BJ (cell line): ENCODE data around the gene COPS4. TPM values are rescaled to one million over a fixed set of nuclear protein-coding genes. Genes with fewer than 3 reads are reported as not detected.
A peak's percentile ranks its signal among the peaks of the same experiment; 100 is the strongest.

ENCODE experiments used
- CTCF ChIA-PET: fragments of 350-600 bp; formaldehyde crosslinking; extraction: SDS; loops from one replicate; lab custom pipeline; 2021; ENCODE audit warnings: antibody characterized with exemption, inconsistent platforms; lab: Yijun Ruan, JAX
- POLR2A ChIA-PET: fragments of 300-600 bp; sonication (Branson Sonifier 250); formaldehyde crosslinking; extraction: SDS; loops from one replicate; lab custom pipeline; 2021; ENCODE audit warnings: antibody characterized with exemption; lab: Charles Lee
- DNase-seq: peaks from one replicate; pipeline ENCODE4 v3.0.0-alpha.2; 2011; ENCODE audit warnings: low read depth
- H3K27me3 ChIP-seq: 2 replicates; pipeline ENCODE4 v1.6.0; 2011; ENCODE audit warnings: low read length; ENCODE audit not compliant: control insufficient read depth, insufficient read depth
- H3K36me3 ChIP-seq: 2 replicates; pipeline ENCODE4 v1.5.1; 2011; ENCODE audit warnings: low read length; ENCODE audit not compliant: control insufficient read depth, insufficient read depth
- H3K4me3 ChIP-seq: 2 replicates; pipeline ENCODE4 v1.5.1; 2011; ENCODE audit warnings: low read depth, mild to moderate bottlenecking, control low read depth, low read length
- CTCF ChIP-seq: IDR thresholded peaks from 2 replicates; pipeline ENCODE4 v1.5.1; 2011; ENCODE audit warnings: low read depth, mild to moderate bottlenecking, control low read depth, inconsistent platforms, low read length, moderate library complexity; ENCODE audit not compliant: insufficient read depth
- polyA plus RNA-seq: library from polyadenylated mRNA; depleted of rRNA; stranded (reverse); fragments of >200 nt; gene quantifications from 2 replicates; pipeline ENCODE4 v1.2.3, GENCODE V29; 2011

Gene COPS4
- polyA plus RNA-seq, 1 experiment, result 70.2 TPM

GRCh38 chr4:83010522-83011318, 24.3 kb upstream of the COPS4 start, which contains the start of gene LIN54:
TSS of gene LIN54 (minus strand) at chr4:83010823. CDS start at chr4:82984844, 25,979 bp downstream.
- no peak for TF ChIP-seq CTCF
- POLR2A ChIA-PET, result interaction anchor here (0.6 to 0.7 kb wide), 4 partner anchors 13 to 503 kb away, joined by 3 to 21 read pairs (median 13); partner anchors contain the start of gene COPS4

GRCh38 chr4:83011689-83012199, 23.2 kb upstream of the COPS4 start:
- Histone ChIP-seq H3K27me3 (no peaks in the 10 kb centered on the region), H3K4me3 (peak overlapping the region; percentile 69), H3K36me3 (no peaks in the 10 kb centered on the region)
- DNase-seq, result no peak
- TF ChIP-seq CTCF, result no peak
- ChIA-PET CTCF (interaction anchor here (1.2 kb wide), 1 partner anchor 253 kb away, joined by 3 read pairs; no protein-coding TSS in a partner anchor), POLR2A (interaction anchor here (0.6 to 0.7 kb wide), 5 partner anchors 12 to 502 kb away, joined by 3 to 21 read pairs (median 15); partner anchors contain the start of genes COPS4 and SCD5)

More at GRCh38 chr4:83010522-83011318, 24.3 kb upstream of the COPS4 start, which contains the start of gene LIN54:
- CTCF ChIA-PET, result interaction anchor here (1.2 kb wide), 1 partner anchor 254 kb away, joined by 3 read pairs; no protein-coding TSS in a partner anchor
- no peaks in the 10 kb centered on the region for H3K36me3 ChIP-seq
- DNase-seq, result no peak
- H3K27me3 ChIP-seq, result no peaks in the 10 kb centered on the region
- H3K4me3 ChIP-seq, result peak within 1 kb of the TSS; percentile 69

- H3K4me3 ChIP-seq, result peak overlapping the region; percentile 63
- H3K27me3 ChIP-seq, result no peaks in the 10 kb centered on the region
- no peaks in the 10 kb centered on the region for H3K36me3 ChIP-seq
- no peak for TF ChIP-seq CTCF
- ChIA-PET POLR2A (interaction anchor here (0.6 kb wide), 1 partner anchor 213 kb away, joined by 15 read pairs; the partner anchor contains the start of gene SCD5), CTCF (no interaction called here)
- DNase-seq, result no peak
These were observed 22.7 kb upstream of the COPS4 start for GRCh38 chr4:83012200-83012686.

GRCh38 chr4:83012687-83013419, 22.1 kb upstream of the COPS4 start:
- no peaks in the 10 kb centered on the region for H3K36me3 ChIP-seq
- H3K27me3 ChIP-seq, result no peaks in the 10 kb centered on the region
- ChIA-PET CTCF (interaction anchor here (0.6 to 0.7 kb wide), 2 partner anchors 13 to 62 kb away, joined by 3 read pairs; no protein-coding TSS in a partner anchor), POLR2A (interaction anchor here (0.6 kb wide), 1 partner anchor 22 kb away, joined by 4 read pairs; the partner anchor contains the start of gene COPS4)
- peak; percentile 73 for DNase-seq
- peak overlapping the region; percentile 70 for H3K4me3 ChIP-seq
- peak; percentile 63 for TF ChIP-seq CTCF
